GM18520 (cell line): ENCODE data around the gene C20orf173.
"Not testable (repeated sequence)": the region's sequence is repeated elsewhere in the genome, so short reads cannot be mapped to it uniquely, and the experiment has no call there.

ENCODE experiments used
- ATAC-seq: cut with Tn5 transposase; IDR thresholded peaks from one replicate; pipeline ENCODE4 v1.9.1; 2021; ENCODE audit not compliant: unreplicated experiment

The C20orf173 gene

DNA sequence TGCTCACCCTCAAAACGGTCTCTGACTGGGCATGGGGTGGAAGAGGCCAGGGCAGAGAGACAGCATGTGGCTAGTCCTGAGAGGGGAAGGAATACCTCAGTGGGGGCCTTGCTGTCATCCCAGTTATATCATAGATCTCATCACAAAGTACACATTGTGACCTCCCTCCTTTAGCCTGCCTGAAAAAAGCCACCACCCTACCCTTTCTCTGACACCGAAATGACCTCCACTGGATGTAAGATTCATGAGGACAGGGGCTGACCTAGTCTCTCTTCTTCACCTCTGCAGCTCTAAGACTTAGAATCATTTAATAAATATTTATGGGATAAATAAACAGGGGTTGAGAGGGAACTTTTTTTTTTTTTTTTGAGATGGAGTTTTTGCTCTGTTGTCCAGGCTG is at the start of gene C20orf173:
Gene C20orf173, minus strand, starts transcription at position 101 of the 400 bp plus-strand sequence. CDS start 279 bp downstream, outside the sequence.
- no peak for ATAC-seq

- no peak for ATAC-seq
Observed at GRCh38 chr20:35579196-35579595, 49.7 kb upstream of the C20orf173 start.

- ATAC-seq: no peak
Observed at GRCh38 chr20:35578469-35578868, 49.0 kb upstream of the C20orf173 start.

DNA sequence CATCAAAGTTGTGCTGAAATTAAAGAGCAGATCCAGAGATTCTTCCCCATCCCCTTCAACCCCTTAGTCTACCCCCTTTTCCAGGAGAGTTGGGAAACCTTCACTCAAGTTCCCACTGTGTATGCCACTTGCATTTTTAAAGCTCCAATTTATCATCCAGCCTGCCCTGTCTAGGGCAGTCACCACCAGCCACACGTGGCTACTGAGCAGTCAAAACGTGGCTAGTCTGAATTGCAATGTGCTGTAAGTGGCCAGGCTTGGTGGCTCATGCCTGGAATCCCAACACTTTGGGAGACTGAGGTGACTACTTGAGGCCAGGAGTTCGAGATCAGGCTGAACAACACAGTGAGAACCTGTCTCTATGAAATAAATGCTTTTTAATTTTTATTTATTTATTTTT is 47.4 kb upstream of the C20orf173 start:
- no peak for ATAC-seq

DNA sequence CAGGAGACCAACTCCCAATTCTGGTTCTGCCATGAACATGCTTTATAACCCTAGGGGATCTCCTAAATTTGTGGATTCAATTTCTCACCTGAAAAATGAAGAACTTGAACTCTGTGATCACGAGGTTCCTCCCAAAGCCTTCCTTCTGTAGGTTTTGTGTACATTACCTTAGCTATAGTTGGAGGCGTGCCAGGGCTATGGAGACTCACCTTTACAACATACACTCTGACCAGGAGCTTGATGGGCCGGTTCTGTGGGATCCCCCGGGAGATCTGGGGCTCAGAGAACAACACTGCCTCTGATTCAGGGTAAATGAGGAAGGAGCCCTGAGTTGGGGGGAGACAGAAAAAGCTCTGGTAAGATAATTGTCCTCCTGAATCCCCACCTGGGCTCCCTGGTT is 46.5 kb upstream of the C20orf173 start:
- no peak for ATAC-seq

DNA sequence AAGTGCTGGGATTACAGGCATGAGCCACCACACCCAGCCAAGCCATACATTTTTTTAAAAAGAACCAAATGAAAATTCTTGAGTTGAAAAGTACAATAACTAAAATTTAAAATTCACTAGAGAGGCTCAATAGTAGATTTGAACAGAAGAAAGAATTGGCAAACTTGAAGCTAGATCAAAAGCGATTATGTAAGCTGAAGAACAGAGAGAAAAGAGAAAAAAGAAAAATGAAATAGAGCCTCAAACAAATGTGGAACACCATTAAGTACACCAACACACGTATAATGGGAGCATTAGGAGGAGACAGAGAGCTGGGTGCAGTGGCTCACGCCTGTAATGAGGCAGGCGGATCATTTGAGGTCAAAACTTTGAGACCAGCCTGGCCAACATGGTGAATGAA is 43.4 kb upstream of the C20orf173 start:
- ATAC-seq: no peak

DNA sequence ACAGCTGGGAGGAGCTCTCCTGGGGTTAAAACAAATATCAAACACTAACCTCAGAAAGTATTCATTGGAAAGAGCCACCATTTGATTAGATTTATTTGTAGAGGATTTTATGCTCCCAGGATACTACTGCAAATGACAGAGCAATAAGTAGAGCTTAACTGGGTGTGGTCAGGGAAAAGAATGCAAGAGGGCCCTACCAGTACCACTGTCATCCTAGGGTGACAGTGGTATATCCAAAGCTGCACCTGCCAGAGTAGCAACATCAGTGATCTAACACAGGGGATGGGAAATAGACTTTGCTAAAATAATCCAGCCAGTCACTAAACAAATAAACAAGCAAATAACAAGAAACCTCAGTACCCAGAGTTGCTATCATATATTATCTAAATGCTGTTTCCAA is 42.1 kb upstream of the C20orf173 start:
- no peak for ATAC-seq

GRCh38 chr20:35568645-35569044 is 39.2 kb upstream of the C20orf173 start:
- no peak for ATAC-seq

DNA sequence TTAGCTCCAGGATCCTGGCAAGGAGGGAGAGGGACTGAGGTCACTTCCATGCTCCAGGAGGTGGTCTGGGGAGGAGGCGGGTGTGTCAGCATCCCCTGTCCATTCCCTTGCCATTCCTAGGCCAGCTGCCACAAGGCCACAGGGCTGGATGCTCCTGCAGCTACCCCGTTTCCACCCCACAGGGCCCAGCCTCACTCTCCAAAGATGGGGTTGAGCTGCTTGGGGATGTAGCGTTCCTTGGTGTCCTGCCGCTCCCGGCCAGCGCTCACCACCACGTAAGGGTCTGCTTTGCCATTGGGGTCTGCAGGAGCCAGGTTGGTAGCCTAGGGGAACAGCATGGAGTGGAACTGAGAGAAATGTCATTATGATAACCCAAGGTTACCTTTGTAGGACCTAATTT is 35.5 kb upstream of the C20orf173 start:
- ATAC-seq: no peak

GRCh38 chr20:35563834-35564233 is 34.4 kb upstream of the C20orf173 start:
- ATAC-seq: no peak

- ATAC-seq: no peak
Observed at GRCh38 chr20:35562541-35563110, 33.2 kb upstream of the C20orf173 start.

DNA sequence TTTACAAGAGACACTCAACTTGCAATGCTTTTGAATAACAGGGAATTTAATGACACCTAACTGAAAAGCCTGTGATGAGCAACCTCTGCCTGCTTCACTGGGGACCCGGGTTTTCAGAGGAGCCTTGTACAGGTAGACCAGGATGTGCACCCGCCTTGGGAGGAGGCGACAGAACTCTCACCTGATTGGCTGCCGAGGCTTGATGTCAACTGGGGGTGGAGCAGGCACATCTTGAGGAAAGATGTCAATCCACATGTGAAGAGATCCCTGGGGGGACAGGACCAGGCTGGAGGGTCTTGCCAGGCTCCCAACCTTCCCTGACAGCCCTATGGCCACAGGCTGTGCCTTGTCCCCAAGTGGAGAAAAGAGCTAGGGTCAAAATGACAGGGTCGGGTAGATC is 32.2 kb upstream of the C20orf173 start:
- ATAC-seq: no peak

GRCh38 chr20:35561268-35561667 is 31.8 kb upstream of the C20orf173 start:
- ATAC-seq: no peak

GRCh38 chr20:35560541-35560940 is 31.1 kb upstream of the C20orf173 start:
- no peak for ATAC-seq

- ATAC-seq: no peak
Observed at GRCh38 chr20:35560105-35560511, 30.7 kb upstream of the C20orf173 start.

DNA sequence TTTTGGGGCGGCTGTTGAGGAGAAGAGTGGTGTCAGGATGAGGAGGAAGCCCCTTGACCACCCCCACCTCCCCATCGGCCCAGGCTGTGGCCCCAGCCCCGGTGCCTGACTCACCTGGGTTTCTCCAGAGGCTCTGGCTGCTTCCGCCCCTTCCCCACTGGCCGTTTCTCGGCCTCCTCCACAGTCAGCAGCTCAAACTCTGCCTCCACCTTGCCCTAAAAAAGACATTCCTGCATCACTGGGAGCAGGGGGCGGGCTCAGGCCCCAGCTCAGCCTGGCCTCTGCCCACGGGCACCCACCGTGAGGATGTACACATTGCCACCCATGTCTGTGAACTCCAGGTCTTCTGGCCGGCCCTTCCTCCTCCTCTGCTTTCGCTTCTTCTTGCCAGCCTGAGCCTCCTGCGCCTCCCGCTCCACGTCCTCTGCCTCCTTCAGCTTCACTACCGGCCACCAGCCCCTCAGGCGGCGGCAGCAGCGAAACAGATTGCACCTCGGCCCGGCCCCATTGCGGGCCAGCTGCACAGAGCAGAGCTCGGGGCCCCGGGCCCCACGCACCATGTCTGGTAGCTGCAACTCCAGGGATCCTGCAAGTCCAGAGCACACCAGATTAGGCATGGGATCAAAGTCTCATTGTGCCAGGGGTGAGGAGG is 29.7 kb upstream of the C20orf173 start:
- no peak for ATAC-seq

DNA sequence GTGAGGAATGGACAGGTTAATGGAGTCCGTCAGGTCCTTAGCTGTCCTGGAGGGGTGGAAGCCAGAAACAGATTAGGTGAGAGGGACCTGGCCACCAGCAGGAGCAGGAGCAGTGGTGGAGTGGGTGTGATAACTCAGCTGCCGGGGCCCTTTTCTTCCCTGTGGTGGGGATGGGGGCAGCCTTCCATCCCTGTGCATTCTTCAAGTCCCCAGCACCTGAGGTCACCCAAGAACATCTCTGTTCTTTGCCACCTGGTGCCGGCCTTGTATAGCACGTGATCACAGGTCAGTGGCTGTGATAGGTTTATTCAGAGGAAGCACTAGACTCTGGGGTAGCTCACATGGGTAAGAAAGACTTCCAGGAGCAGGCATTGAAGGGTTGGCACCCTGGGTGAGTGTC is 29.0 kb upstream of the C20orf173 start:
- ATAC-seq: no peak

DNA sequence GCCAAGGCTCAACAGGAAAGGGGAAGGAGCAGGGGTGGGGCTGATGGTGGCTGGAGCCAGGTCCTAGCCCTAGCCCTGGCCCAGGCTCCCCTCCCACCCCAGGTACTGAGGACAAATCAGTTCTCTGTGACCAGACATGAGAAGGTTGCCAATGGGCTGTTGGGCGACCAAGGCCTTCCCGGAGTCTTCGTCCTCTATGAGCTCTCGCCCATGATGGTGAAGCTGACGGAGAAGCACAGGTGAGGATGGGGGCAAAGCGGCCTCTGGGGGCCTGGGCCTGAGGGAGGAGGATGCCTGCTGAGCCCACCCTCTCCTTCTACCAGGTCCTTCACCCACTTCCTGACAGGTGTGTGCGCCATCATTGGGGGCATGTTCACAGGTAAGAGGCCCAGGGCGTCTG is 27.4 kb upstream of the C20orf173 start:
- ATAC-seq: no peak

DNA sequence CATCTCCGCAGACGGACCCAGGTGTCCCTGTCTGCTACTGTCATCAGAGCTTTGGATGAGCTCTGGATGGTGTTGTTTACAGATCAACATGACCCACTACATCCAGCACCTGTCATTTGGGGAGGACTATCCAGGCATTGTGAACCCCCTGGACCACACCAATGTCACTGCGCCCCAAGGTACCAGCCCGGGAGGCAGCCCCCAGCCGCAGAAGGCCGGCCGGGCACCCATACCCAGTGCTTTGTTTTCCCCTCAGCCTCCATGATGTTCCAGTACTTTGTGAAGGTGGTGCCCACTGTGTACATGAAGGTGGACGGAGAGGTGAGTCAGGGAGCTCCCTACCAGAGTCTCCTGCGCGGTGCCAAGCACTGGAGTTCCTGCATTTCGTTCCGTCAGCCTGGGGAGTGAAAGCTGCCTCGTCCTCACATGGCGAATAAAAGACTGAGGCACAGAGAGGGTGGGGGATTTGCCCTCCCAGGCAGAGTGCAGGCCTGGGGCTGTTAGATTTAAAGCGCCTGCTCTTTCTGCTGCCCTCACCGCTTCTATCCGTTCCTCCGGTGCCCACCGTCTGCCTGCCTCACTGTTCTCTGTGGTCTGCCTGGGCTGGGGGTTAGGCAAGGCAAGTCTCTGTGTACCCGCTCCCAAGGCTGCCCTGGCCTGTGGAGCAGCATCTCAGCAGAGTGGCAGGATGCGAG is 26.6 kb upstream of the C20orf173 start:
- ATAC-seq: no peak

DNA sequence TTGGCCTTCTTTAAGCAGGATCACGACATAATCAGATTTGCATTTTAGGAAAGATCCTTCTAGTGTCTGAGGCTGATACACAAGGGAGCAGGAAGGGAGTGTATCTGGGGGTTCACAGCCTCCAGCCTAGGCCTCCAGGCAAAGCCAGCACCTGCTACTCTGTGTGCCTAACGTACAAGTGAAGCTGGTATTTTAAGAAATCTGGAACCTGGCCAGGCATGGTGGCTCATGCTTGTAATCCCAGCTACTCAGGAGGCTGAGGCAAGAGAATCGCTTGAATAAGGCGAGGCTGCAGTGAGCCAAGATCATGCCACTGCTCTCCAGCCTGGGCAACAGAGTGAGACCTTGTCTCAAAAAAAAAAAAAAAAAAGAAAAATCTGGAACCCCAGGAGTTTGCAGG is 26.0 kb upstream of the C20orf173 start:
- ATAC-seq: not testable (repeated sequence)

DNA sequence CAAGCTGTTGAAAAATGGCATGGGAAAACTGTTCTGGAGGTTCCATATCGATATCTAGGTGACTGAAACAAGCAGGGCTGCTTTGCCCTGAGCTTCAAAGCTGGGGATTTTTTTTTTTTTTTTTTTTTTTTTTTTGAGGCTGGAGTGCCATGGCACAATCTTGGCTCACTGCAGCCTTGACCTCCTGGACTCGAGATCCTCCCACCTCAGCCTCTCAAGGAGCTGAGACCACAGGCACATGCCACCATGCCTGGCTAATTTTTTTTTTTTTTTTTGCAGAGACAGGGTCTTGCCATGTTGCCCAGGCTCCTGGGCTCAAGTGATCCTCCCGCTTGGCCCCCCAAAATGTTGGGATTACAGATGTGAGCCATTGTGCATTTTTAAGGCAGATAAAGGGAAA is 23.5 kb upstream of the C20orf173 start:
- no peak for ATAC-seq

DNA sequence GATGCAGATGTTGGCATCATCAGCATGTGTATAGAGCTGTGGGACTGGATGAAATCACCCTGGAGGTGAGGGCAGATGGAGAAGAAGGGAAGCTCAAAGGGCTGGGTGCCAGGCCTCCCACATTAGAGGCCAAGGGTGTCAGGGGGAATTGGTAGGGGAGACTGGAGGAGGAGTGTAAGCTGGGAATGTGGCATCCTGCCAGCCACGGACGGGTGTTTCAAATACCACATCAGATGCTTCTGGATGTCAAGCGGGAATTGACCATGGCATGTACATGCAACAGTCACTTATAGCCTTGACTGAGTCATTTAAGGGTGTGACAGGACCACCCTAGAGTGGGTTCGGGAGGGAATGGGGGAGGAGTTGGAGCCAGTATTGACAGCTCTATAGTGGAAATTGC is 22.1 kb upstream of the C20orf173 start:
- ATAC-seq: no peak
